ENCODE data around the gene ASAP2. TPM values are rescaled to one million over a fixed set of nuclear protein-coding genes. Genes with fewer than 3 reads are reported as not detected.
"Not testable (repeated sequence)": the region's sequence is repeated elsewhere in the genome, so short reads cannot be mapped to it uniquely, and the experiment has no call there.

The ASAP2 gene
- polyA plus RNA-seq, 12 donors: 18.4 to 45.5 (median 21.2) TPM; not detected in 1

DNA sequence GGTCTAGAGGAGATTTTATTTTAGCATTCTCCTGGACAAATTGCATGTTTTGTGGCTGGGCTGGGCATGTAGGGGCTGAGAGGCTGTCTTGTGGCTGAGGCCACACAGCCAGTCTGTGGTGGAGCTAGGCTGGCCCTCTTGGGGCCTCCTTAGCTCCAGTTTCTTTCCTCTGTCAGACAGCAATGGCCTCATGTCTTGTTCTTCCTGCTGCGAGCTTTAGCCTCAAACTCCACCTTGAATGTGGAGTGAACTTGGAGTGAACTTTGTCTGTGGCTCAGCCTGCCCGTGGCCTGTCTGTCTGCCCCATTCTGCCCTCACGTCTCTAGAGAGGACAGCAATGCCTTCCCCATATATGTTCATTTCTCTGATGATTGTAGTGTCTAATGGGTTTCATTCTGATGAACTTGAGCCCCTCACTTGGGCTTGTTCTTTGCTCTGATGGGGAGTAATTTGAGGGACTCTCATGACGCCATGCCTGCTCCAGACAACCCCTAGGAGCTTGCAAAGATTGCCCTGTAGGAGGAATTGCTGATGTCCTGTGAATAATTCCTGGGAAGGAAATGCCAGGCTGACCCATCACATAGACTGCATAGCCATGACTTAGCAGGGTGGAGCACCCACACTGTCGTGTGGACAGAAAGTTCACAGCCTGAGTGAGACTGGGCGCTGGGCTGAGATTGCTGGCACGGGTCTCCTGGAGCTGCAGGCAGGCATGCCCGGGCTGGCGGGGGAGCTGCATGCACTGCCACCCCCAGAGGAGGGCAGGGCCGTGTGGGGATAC is 42.6 kb downstream of the ASAP2 start:
- no peak for DNase-seq

DNA sequence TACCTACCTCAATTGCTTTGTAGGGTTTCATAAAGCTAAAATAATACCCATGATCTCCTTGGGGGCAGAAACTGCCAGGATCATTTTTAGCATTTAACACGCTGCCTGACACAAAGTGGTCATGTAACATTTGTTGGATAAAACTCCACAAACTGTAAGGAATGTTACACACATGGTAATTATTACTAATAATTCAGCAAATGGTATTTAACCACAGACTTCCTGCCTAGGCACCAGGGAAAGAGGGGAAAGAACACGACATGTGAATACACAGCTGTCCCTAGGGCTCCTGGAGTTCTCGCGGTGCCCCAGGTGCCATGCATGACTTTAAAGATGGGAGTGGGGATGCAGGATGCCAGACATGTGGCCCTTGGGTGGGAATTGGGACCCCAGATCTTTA is 43.5 kb downstream of the ASAP2 start:
- no peak for DNase-seq

DNA sequence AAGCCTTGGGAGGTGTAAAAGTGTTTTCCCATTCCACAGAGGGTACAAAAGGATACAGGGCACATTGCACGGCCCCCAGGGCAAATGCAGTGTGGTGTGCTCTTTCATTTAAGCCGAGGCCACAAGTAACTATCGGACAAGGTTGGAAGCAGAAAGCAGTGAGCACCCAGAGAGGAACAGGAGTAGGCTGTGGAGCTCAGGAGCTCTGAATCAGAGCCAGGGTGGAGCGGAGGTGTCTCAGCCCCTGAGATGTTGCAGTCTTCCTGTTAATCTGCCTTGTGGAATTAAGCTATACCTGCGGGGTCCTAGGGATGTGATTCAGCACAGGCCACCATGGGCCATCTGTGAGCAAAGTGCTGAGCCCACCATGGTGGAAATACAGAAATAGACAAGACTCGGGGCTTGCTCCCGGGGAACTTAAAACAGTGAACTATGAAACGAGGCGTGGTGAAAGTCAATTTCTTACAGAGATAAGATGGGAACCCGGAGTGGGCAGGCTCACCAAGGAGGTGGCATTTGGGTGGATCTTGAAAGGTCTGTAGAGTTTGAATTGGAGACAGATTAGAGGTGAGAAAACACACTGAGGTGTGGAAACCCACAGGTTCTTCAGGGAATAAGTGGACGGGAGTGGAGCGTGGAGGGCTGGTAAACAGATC is 44.0 kb downstream of the ASAP2 start:
- DNase-seq: no peak

DNA sequence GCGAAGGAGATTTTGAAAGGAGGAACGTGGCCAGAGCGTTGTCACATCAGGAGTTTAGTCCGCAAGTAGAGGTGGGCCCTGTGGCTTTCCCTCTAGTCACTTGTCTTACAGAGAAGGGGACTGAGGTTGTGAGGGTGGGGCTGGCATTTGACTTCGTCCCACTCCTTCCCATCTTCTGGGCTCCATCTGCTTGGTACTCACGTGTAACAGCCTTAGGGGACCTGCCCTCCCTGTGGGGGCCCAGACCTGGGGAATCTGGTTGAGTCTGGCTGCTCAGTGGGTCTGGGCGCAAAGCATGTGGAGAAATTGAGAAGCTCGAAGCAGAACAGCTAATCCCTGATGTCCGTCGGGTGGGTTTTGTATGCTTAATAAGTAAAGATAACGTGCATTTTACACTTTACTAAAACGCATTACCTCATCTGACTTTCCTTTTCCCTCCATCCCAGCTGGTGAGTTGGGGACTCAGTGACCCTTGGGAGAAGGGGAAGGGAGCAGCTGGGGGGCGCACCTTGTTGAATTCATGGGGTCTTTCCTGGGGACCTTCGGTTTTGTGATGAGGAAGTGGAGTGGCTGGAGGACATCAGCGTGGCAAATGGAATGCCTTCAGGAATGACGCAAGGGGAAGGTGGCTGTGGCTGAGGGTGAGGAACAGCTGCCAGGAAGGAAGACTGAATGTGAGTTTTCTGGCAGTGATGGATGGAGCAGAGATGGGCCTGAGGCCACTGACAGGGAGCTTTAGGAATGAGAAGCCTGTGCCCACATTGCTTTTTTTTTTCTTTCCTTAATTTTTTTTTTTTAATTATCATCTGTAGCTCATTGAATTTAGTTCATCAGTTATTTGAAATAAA is 44.8 kb downstream of the ASAP2 start:
- DNase-seq: no peak

DNA sequence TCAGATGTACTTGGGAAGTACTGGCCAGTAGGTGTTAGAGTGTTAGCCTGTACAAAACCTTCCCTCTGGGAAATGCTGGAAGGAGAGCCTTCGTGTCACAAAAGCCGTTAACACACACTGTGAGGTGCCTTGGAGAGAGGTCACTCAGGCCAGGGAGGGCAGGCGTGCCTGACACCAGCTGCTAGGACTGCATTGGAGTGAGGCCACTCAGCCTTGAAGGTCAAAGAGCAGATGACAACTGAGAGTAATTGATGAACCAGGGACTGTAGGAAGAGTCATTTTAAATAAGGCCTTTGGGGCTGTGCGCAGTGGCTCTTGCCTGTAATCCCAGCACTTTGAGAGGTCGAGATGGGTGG is 45.4 kb downstream of the ASAP2 start:
- no peak for DNase-seq

DNA sequence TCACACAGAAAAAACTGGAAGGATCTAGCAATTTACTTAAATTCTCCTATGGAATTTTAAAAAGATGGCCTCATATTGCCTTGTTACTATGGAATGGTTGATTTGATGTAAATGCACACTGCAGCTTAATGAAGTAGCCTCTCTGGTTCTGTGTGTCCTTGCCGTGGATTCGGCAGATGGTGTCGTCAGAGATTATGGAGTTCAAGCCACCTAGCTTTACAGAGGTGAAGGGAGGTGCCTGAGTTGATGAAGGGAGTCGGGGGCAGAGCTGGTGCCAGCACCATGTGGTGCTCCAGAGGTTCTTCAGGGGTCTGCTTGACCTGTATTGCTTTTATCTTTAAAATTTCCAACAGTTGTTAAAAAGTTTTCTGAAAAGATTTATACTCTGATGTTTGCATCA is 48.8 kb downstream of the ASAP2 start:
- no peak for DNase-seq

DNA sequence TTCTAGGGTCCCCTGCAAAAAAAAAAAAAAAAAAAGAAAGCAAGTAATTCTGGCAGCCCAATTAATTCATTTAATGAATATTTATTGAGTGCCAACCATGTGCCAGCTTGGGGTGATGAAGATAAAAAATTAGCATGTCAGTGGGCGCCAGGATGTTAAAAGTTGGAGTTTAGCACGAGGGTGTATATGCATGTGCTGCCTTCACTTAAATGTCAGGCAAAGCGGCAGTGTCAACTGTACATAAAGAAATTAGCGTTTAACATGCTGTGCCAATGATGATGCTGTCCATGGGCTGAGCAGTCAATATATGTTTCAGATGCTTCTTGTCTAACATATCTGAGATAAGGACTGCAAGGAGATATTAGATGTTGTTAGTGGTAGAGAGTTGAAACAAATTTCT is 49.5 kb downstream of the ASAP2 start:
- DNase-seq: no peak

DNA sequence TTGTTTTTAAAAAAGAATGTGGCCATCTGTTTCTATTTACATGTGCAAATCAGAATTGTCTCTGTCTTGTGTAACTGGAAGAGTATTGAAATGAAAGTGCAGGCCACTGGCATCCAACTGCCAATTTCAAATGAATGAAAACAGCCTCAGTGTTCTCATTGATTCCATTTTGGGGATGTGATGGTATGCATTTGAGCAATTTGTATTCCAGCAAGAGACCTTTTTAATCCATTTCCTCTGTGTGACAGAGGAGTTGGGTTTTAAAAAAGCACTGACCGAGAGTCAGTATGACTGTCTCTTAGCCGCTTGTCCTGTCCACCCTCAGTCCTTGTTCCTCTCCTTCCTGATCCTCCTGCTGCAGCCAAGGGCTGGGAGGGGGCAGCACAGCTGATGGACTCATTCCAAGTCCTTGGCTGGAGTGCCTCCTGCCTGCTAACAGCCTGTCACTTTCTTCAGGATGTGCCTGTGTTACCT is 50.0 kb downstream of the ASAP2 start:
- no peak for DNase-seq

DNA sequence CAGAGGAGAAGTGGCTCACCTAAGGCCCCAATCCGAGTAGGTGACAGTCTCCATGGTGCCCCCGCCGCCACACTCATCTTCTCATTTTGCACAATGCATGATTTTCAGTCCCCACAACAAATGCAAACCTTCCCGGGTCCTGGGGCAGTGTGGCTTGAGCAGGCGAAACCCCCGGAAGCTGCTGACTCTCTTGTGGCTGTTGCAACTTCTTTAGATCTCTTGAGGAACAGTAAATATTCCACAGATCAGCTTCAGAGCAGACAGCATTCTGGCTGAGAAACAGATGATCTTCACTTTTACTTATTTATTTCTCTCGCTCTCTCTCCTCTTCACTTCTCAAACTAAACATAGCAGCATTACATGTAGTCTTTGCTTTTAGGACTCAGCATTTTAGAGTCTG is 51.9 kb downstream of the ASAP2 start:
- DNase-seq: no peak

DNA sequence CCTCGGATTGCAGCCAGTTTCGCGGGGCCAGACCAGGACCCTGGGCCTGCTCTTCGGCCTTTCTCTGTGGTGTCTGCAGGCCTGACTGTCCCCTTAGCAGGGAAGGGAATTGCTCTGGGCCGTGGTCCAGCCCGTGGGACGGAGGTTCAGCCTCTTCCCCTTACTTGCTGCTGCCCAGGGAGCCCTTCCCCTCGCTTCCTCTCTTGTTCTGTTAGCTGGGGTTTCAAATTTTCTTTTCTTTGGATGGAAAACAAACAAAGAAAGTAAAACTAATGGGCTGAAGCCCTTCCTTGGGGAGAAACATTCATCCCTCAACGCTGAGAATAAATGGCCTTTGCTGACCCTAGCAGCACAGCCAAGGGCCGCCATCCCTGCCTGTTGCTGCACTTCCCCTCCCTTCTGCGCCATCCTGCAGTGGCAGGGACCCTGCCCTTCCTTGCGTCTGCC is 52.4 kb downstream of the ASAP2 start:
- no peak for DNase-seq

DNA sequence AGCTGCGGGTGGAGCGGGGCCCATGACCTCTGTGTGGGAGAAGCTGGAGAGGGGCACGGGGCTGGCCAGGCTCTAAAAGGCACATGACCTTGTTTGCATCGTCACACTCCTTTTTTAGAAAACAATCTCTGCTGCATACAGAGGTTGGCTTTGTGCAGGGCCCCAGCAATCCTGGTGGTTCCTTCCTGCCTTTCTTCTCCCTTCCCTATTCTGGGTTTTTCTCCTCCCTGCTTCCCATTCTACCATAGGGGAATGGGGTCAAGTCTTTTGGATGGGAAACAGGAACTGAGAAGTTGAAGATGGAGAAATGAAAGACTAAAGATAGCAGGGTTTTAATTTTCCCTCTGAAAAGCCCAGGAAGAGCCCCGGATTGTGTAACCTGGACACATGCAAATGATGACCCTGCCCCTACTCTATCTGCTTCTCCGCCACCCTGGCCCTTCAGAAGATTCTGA is 53.9 kb downstream of the ASAP2 start:
- no peak for DNase-seq

DNA sequence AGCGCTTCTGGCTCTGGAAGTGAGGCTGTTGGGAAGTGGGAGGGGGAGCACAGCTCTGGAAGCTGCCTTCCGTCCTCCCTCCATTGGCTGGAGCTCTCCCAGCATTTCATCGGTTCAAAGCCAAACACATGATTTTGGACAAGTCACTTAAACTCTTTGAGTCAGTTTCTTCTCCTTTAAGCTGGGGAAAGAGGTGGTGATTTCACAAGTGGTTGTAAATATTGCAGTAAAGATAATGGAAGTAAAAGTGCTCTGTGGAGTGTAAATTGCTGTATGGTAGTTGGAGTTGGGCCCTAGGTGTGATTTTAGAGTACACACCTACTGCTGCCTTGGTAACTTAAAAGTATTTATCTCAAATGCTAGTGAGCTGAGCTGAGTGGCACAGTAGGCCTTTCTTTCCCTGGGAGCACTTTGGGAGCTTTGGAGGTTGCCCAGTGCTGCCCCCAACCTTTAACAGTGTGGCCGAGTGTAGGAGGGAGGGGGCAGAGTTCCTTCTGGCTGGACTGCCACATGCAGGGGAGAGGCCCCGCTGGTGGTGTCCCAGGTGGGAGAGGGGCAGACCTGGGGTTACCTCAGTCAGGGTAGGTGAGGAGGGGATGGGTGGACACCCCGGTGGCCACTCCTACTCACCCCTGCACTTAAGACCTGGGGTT is 54.7 kb downstream of the ASAP2 start:
- peak; percentile 84 for DNase-seq

DNA sequence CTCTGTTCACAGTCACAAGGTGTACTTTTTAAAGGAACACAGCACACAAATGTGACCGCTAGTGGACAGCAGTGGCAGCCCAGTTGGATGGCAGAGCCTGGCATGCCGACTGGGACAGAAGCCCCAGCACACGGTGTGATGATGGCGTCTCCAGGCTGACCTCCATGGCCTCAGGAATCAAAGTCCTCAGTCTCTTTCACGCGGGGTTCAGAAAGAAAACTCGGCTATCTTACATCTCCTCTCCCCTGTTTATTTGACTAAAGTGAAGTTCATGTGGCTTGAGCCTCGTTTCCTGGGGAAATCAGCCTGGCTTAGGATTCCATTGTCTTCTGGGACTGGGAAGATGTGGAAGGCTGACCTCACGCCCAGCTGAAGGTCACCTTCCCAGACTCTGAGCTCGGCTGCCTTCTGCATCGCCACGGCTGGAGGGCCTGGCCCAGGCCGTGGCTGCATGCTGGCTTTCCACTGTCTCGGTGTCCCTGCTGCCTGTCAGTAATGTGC is 56.1 kb downstream of the ASAP2 start:
- no peak for DNase-seq

DNA sequence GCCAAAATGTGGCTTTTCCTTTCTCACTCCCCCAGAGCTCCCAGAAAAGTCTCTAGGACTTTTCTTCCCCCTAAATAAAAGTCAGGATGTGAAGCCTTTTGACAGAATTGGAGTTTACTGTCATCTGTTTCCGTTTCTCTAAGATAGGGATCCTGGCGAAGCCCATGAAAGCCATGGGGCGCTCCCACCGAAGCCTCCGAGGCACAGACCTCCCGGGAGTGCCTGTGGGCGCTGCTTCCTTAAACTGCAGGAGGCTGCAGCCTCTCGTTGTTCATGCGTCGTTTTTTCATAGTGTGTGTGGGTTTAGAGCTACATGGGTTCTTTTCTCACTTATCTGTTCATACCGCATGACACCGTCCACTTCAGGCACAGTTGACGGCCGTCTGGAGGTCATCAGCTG is 56.8 kb downstream of the ASAP2 start:
- no peak for DNase-seq

DNA sequence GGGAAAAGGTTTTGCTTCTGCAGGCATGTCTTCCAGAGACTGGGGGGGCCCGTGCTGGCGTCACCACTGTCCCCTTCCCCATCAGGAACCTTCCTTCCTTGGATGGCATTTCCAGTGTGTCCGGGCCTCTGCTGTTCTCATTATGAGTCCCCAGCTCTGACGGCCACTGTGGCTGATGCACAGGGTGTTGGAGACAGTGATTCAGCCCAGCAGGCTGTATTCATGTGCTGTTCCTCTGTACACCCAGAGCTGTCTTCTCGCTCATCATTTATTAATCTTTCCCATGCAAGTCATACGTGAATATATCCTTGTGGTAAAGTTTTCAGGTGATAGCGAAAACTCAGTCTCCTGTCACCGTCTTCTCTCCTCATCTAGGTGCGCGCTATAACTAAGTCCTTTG is 57.7 kb downstream of the ASAP2 start:
- DNase-seq: no peak

DNA sequence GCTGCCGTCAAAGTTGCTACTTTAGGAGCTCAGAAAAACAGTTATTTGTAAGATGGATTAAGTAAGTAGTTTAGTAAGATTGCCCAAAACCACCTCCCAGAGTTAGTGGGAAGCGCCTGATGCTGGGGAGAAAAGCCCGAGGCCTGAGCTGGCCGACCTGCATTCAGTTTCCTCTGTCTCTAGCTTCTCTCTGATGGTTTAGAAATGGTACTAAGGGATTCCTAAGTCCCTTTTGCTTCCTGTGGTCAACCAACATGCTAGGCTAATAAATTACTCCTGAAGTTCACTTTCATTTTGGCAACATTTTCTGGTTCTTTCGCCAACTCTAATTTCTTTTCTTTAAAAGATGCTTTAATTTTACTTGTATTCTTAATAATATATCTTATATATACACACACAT is 60.1 kb downstream of the ASAP2 start:
- DNase-seq: no peak

DNA sequence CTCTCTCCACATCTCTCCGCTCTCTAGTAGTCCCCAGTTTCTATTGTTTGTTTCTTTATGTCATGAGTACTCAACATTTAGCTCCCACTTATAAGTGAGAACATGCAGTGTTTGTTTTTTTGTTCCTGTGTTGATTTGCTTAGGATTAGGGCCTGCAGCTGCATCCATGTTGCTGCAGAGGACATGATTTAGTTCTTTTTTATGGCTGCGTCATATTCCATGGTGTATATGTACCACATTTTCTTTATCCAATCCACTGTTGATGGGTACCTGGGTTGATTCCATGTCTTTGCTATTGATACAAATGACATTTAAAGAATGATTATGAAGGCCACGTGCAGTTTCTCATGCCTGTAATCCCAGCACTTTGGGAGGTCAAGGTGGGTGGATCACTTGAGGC is 60.7 kb downstream of the ASAP2 start:
- DNase-seq: not testable (repeated sequence)

DNA sequence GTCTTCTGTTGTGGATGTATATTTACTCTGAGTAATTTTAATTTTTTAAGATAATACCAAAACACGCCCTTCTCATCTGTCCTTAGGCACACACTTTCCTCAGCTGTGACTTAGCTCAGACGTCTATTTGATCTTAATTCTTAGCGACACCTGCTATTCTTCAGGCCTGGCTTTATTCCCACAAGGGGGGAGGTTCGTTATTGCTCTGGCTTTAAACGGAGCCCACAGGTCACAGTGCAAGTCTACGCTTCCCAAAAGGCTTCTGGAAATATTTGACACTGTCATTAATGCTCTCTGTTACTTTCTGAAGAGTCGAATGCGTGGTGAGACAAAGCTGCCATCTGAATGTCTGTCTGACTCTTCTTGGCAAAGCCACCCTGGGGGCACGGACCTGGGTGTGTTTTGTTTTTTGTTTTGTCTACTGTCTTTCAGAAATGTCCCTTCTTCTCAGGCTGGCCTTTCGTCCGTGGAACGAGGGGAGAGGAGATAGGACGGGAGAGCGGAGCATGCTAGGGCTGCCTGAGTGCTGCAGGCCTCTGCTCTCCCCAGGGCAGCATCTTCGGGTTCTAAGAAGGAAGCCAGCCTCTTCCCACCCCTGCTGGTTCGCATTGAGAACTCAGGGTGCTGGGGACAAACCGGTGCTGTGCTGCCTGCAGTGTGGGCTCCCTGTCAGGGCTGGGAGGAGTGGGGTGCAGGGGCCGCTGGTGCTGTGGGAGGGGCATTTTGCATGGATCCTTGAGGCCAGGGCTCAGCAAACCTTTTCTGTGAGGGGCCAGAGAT is 61.9 kb downstream of the ASAP2 start:
- DNase-seq: no peak

DNA sequence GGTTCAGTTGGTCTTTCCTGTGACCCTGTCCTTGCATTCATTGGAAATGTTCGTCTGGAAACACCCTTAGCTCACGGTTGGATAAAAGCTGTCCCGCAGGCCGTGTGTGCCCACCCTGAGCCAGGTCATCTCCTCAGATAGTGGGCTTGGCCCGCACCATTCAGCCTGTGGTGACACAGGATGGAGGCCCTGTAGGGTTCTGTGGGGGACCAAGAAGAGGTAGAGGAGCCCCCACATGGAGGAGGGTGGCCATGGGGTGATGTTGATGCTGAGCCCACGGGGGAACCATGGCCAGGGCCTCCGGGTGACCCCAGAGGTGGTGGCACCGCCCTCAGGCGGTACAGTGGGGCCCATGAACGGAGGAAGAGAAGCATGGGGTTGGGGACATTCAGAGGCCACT is 62.7 kb downstream of the ASAP2 start:
- DNase-seq: no peak

DNA sequence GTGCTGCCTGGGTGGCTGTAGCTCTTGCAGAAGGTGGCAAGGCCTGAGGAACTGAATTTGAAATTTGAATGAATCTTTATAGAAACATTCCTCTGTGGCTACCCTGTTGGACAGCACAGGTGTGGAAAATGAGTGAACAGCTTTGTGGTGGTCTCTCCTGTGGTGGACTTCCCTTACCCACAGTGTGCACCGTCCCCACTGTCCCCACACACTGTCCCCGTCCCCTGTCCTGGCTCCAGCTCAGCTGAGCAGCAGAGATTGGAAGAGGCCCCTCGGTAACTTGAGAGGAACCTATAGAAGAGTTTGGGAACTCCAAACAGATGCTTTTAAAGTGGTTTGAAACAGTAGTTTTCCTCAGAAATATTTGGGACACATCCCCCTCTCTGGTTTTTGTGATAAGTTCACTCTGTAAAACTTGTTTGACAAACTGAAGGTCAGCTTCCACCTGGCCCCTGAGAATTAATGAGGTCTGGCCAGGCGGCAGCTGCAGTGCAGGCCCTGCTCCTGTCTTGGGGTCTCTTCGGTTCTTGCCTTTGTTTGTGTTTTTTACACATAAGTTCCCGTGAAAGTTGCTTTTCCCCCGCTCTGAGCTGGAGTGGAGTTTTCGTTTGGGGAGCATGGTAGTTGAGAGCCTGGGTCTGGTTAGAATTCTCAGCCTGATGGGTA is 63.2 kb downstream of the ASAP2 start:
- DNase-seq: no peak
